Keratinocyte (primary cell): ENCODE results near the gene FRRS1L. TPM values are rescaled to one million over a fixed set of nuclear protein-coding genes. Genes with fewer than 3 reads are reported as not detected.

Source experiments
- DNase-seq: peaks from one replicate; pipeline ENCODE4 v3.0.0-alpha.2; 2011; ENCODE audit warnings: low read depth, missing footprints, low spot score
- FAIRE-seq: peaks from 2 replicates; lab custom pipeline; 2011; peaks lifted over from hg19 to GRCh38; lab: Jason Lieb, UNC
- H2AFZ ChIP-seq: 2 replicates; pipeline ENCODE4 v1.6.0; 2012; ENCODE audit warnings: low read length, control low read depth, inconsistent platforms; ENCODE audit not compliant: control insufficient read depth
- H3K27ac ChIP-seq: 2 replicates; pipeline ENCODE4 v1.5.1; 2011; ENCODE audit warnings: low read length; ENCODE audit not compliant: control insufficient read depth, insufficient read depth
- H3K27me3 ChIP-seq: 3 replicates; pipeline ENCODE4 v1.6.0; 2011; ENCODE audit warnings: low read length; ENCODE audit not compliant: control insufficient read depth, insufficient read depth; ENCODE audit errors: extremely low read depth
- H3K36me3 ChIP-seq, 2 experiments: 2 replicates in 1 of 2; 3 replicates in 1 of 2; pipeline ENCODE4 v1.5.1; 2011; ENCODE audit warnings: low read length in 2 of 2, mild to moderate bottlenecking in 1 of 2; ENCODE audit not compliant: control insufficient read depth in 2 of 2, insufficient read depth in 2 of 2; ENCODE audit errors: extremely low read depth in 1 of 2
- H3K4me1 ChIP-seq: 3 replicates; pipeline ENCODE4 v1.5.1; 2011; ENCODE audit warnings: low read length; ENCODE audit not compliant: control insufficient read depth, insufficient read depth; ENCODE audit errors: extremely low read depth
- H3K4me2 ChIP-seq: 3 replicates; pipeline ENCODE4 v1.6.0; 2011; ENCODE audit warnings: low read depth, low read length; ENCODE audit not compliant: control insufficient read depth, insufficient read depth; ENCODE audit errors: extremely low read depth
- H3K4me3 ChIP-seq, 3 experiments: fragments of 200-600 bp in 1 of 3; sonication (generic) in 1 of 3; 2 replicates in 2 of 3; 3 replicates in 1 of 3; pipeline ENCODE4 v1.5.1; 2011 to 2016; ENCODE audit warnings: low read length in 3 of 3, mild to moderate bottlenecking in 3 of 3, control low read depth in 2 of 3, inconsistent platforms in 1 of 3, low read depth in 1 of 3, mixed read lengths in 1 of 3, mixed run types in 1 of 3, moderate library complexity in 1 of 3; ENCODE audit not compliant: control insufficient read depth in 2 of 3, insufficient read depth in 2 of 3; ENCODE audit errors: extremely low read depth in 1 of 3
- H3K79me2 ChIP-seq: 2 replicates; pipeline ENCODE4 v1.6.0; 2012; ENCODE audit warnings: low read length; ENCODE audit not compliant: control insufficient read depth, insufficient read depth
- H3K9ac ChIP-seq: 3 replicates; pipeline ENCODE4 v1.6.0; 2011; ENCODE audit warnings: low read length; ENCODE audit not compliant: control insufficient read depth, insufficient read depth; ENCODE audit errors: extremely low read depth
- H3K9me1 ChIP-seq: 3 replicates; pipeline ENCODE4 v1.6.0; 2011; ENCODE audit warnings: low read length; ENCODE audit not compliant: control insufficient read depth, insufficient read depth; ENCODE audit errors: extremely low read depth
- H3K9me3 ChIP-seq: 2 replicates; pipeline ENCODE4 v1.5.1; 2012; ENCODE audit warnings: low read depth, low read length; ENCODE audit not compliant: control insufficient read depth
- H4K20me1 ChIP-seq: 3 replicates; pipeline ENCODE4 v1.6.0; 2011; ENCODE audit warnings: low read length; ENCODE audit not compliant: control insufficient read depth, insufficient read depth; ENCODE audit errors: extremely low read depth
- EZH2 ChIP-seq: IDR thresholded peaks from one replicate; pipeline ENCODE4 v1.6.1; 2012; ENCODE audit warnings: inconsistent platforms, mild to moderate bottlenecking, low read length, moderate library complexity
- dilution Hi-C: fragments of 300-500 bp; cut with MboI; formaldehyde crosslinking; loops from one replicate; pipeline ENCODE4 v1.7.0; 2020; ENCODE audit warnings: low sequenced_read_pairs; ENCODE audit not compliant: extremely low pct_ligation_motif_present
- polyA plus RNA-seq, 5 experiments: library from polyadenylated mRNA; depleted of rRNA in 3 of 5; stranded (reverse) in 3 of 5; stranded (forward) in 1 of 5; unstranded in 1 of 5; fragments of >200 nt; gene quantifications; 1 replicate in 1 of 5; 2 replicates in 3 of 5; 3 replicates in 1 of 5; pipeline versions ENCODE4 v1.2.1 to v1.2.3, GENCODE V29; 2011 to 2012; ENCODE audit warnings: missing spikeins in 2 of 5, low read depth in 1 of 5, low replicate concordance in 1 of 5
- small RNA-seq, 3 experiments: library from RNA; depleted of rRNA; stranded (forward); fragments of <200 nt; gene quantifications; one replicate each; pipeline ENCODE3, GENCODE V24; 2012; ENCODE audit warnings: low read depth in 3 of 3, low replicate concordance in 1 of 3; ENCODE audit not compliant: insufficient read length in 3 of 3
- TF ChIP-seq, protein P1 (sequence below), 3 experiments: IDR thresholded peaks in 1 of 3; conservative IDR thresholded peaks in 1 of 3; optimal IDR thresholded peaks in 1 of 3; 2 replicates in 2 of 3; 3 replicates in 1 of 3; pipeline versions ENCODE3 to v1.5.1; 2011; ENCODE audit warnings: low read length in 3 of 3, mild to moderate bottlenecking in 3 of 3, moderate library complexity in 2 of 3, control low read depth in 1 of 3, inconsistent platforms in 1 of 3; ENCODE audit not compliant: insufficient read depth in 2 of 3; ENCODE audit errors: extremely low read depth in 1 of 3

FRRS1L gene
- polyA plus RNA-seq, 1 donor (not counting 4 experiments of a cell fraction or from before 2014, with no cell fraction given), result not detected

DNA sequence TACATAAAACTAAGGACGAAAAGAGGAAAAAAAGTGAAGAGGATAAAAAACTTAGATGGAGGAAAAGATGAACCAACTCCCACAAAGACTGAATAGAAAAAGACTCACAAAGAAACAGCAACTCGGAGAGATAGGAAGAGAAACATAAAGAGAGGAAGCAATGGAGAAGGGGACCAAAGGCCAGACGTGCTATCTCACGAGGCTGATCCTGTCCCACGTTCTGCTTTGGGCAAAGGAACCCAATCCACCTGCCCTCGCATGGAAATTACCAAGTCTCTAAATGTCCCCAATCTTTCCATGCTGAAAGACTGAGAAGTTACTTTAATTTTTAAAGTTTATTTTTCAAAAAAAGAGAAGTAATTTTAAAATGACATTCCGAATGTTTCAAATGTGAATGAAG is 83.9 kb downstream of the FRRS1L start:
- TF ChIP-seq EZH2, result no peak
- TF ChIP-seq, protein P1, sequence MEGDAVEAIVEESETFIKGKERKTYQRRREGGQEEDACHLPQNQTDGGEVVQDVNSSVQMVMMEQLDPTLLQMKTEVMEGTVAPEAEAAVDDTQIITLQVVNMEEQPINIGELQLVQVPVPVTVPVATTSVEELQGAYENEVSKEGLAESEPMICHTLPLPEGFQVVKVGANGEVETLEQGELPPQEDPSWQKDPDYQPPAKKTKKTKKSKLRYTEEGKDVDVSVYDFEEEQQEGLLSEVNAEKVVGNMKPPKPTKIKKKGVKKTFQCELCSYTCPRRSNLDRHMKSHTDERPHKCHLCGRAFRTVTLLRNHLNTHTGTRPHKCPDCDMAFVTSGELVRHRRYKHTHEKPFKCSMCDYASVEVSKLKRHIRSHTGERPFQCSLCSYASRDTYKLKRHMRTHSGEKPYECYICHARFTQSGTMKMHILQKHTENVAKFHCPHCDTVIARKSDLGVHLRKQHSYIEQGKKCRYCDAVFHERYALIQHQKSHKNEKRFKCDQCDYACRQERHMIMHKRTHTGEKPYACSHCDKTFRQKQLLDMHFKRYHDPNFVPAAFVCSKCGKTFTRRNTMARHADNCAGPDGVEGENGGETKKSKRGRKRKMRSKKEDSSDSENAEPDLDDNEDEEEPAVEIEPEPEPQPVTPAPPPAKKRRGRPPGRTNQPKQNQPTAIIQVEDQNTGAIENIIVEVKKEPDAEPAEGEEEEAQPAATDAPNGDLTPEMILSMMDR (optimal IDR thresholded peaks at IDR 0.05 in 1 of 3, IDR thresholded peaks at IDR 0.05 in 1 of 3, conservative IDR thresholded peaks at IDR 0.05 in 1 of 3; ENCODE audit: extremely low read depth in 1 of 3, insufficient read depth in 2 of 3, low read length in 3 of 3), result no peak

DNA sequence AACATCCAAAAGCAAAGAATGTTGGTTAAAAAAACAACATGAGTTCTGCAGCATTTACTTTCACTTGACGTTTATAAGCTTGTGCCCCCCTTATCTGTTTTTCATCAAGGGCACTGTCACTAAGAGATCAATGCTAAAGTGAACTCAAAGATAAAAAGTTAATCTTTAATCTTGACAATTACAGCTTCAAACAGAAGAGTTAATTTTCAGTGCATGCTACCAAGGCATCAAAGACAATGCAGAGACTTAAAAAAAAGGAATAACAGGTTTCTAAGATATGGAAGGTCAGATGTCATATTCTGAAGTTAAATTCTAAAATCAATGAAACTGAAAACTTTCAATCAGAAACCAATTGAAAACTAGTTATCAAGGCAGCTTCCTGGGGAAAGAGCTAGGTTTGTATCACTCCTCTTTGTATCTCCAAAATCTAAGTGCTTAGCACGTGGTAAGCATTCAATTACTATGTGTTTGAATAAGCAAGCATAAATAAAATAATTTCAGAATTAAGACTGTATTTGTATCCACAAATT is 84.9 kb downstream of the FRRS1L start:
- no peaks in the 10 kb centered on the region for H4K20me1 ChIP-seq
- H3K9me1 ChIP-seq, result no peaks in the 10 kb centered on the region
- peaks cover 1% of the 10 kb centered on the region for H3K79me2 ChIP-seq
- no peaks in the 10 kb centered on the region for H3K27me3 ChIP-seq
- no peak for TF ChIP-seq EZH2
- TF ChIP-seq, protein P1 (optimal IDR thresholded peaks at IDR 0.05 in 1 of 3, IDR thresholded peaks at IDR 0.05 in 1 of 3, conservative IDR thresholded peaks at IDR 0.05 in 1 of 3; ENCODE audit: extremely low read depth in 1 of 3, insufficient read depth in 2 of 3, low read length in 3 of 3), result no peak
- peaks cover 14% of the 10 kb centered on the region for H3K4me1 ChIP-seq
- H3K4me3 ChIP-seq, result no peak overlapping the region
- H3K4me2 ChIP-seq, result no peak overlapping the region
- no peak for DNase-seq
- no peak overlapping the region for H3K27ac ChIP-seq
- H3K36me3 ChIP-seq, result peaks cover 0 to 13% of the 10 kb centered on the region in 2 experiments
- H3K9ac ChIP-seq, result no peak overlapping the region
- FAIRE-seq, result no peak
- no peak overlapping the region for H2AFZ ChIP-seq
- no peaks in the 10 kb centered on the region for H3K9me3 ChIP-seq
- dilution Hi-C loops, result loop anchor here (5.0 kb wide), 1 partner anchor 35 kb away; the partner anchor contains the start of gene TMEM245

More for the DNA sequence above, 83.9 kb downstream of the FRRS1L start:
- no peak for DNase-seq
- Histone ChIP-seq H3K4me1 (peaks cover 8% of the 10 kb centered on the region), H3K4me3 (no peak overlapping the region), H3K9me1 (no peaks in the 10 kb centered on the region), H3K9ac (no peak overlapping the region), H3K27me3 (no peaks in the 10 kb centered on the region), H2AFZ (no peak overlapping the region), H3K27ac (no peak overlapping the region), H3K36me3 (peaks cover 0 to 20% of the 10 kb centered on the region in 2 experiments), H3K9me3 (no peaks in the 10 kb centered on the region), H3K79me2 (peaks cover 3% of the 10 kb centered on the region), H4K20me1 (no peaks in the 10 kb centered on the region), H3K4me2 (no peak overlapping the region)
- FAIRE-seq, result no peak
- dilution Hi-C loops, result loop anchor here (5.0 kb wide), 1 partner anchor 34 kb away; the partner anchor contains the start of gene TMEM245

Small RNAs within 50 kb of the gene (small RNA-seq; reads per million reads assigned to genes)
- 0 reads per million in 3 experiments for gene RNU6-984P

Other genes with a start within 250 kb of the FRRS1L start
- gene ELP1, start 233.1 kb downstream of the FRRS1L start, polyA plus RNA-seq, result 30.5 to 49.6 TPM (median 43.6 TPM) in 3 replicates
- 17.9 to 30.5 TPM (median 25.1 TPM) in 3 replicates for gene ABITRAM, start 232.8 kb downstream of the FRRS1L start, polyA plus RNA-seq
- 30.9 to 112 TPM (median 89.7 TPM) in 3 replicates for gene CTNNAL1, start 153.8 kb downstream of the FRRS1L start, polyA plus RNA-seq
- 40.0 to 46.1 TPM (median 41.6 TPM) in 3 replicates for gene TMEM245, start 47.3 kb downstream of the FRRS1L start, polyA plus RNA-seq
- gene EPB41L4B, start 153.8 kb upstream of the FRRS1L start, polyA plus RNA-seq, result 7.3 to 13.7 TPM (median 12.8 TPM) in 3 replicates